Lower lobe of right lung (tissue), 2 donors: ENCODE results near the gene OSBPL3. TPM values are rescaled to one million over a fixed set of nuclear protein-coding genes. Genes with fewer than 3 reads are reported as not detected.
A peak's percentile ranks its signal among the peaks of the same experiment; 100 is the strongest.

Experiments
- ATAC-seq, 2 donors: fragments of 200-7000 bp; cut with Tn5 transposase; one replicate each; pipeline ENCODE4 v1.9.1; 2020 to 2022; ENCODE audit warnings: mild to moderate bottlenecking in 2 of 2, moderate library complexity in 2 of 2
- DNase-seq: peaks from one replicate; pipeline ENCODE4 v3.0.0-alpha.2; 2020
- H3K27ac ChIP-seq: fragments of 200-600 bp; one replicate; pipeline ENCODE4 v1.8.0; 2022
- H3K27me3 ChIP-seq: fragments of 200-600 bp; one replicate; pipeline ENCODE4 v1.8.0; 2022; ENCODE audit warnings: low read depth
- H3K36me3 ChIP-seq: fragments of 200-600 bp; one replicate; pipeline ENCODE4 v1.8.0; 2022; ENCODE audit warnings: mild to moderate bottlenecking
- H3K4me1 ChIP-seq: fragments of 200-600 bp; one replicate; pipeline ENCODE4 v1.8.0; 2022
- H3K4me3 ChIP-seq: fragments of 200-600 bp; one replicate; pipeline ENCODE4 v1.8.0; 2022; ENCODE audit warnings: mild to moderate bottlenecking
- H3K9me3 ChIP-seq: fragments of 200-600 bp; one replicate; pipeline ENCODE4 v1.8.0; 2022
- CTCF ChIP-seq: fragments of 200-600 bp; IDR thresholded peaks from one replicate; pipeline ENCODE4 v1.8.0; 2022; ENCODE audit warnings: antibody characterized with exemption, mild to moderate bottlenecking
- intact Hi-C: fragments of 100-400 bp; cut with DNase I; formaldehyde crosslinking; loops from one replicate; pipeline ENCODE4 v1.11.0; 2022
- total RNA-seq: library from RNA; stranded (reverse); fragmentation: NEBNext Ultra II Directional; extraction: Animal tissue kit (Norgen Biotek cat#: 25700); gene quantifications from one replicate; pipeline ENCODE4 v1.2.1, GENCODE V29; 2021
- donor health status: DM: no; HTN: yes; CAD: no; lungs with severe emphysema.

OSBPL3 gene
- total RNA-seq, 1 donor from 2014 or later: 24.9 TPM

- H3K36me3 ChIP-seq: no peaks in the 10 kb centered on the region
- intact Hi-C loops: no loop called here
- H3K9me3 ChIP-seq: no peaks in the 10 kb centered on the region
- no peak for TF ChIP-seq CTCF
- H3K4me3 ChIP-seq: no peak overlapping the region
- H3K4me1 ChIP-seq: peaks cover 10% of the 10 kb centered on the region
- ATAC-seq (no peak), DNase-seq (no peak)
- H3K27me3 ChIP-seq: no peaks in the 10 kb centered on the region
- no peak overlapping the region for H3K27ac ChIP-seq
Measured at GRCh38 chr7:24899905-24900304, 80.1 kb downstream of the OSBPL3 start.

- peak in 1 of 2 donors; percentile 7 for ATAC-seq
- intact Hi-C loops: no loop called here
Measured at GRCh38 chr7:24899161-24899560, 80.8 kb downstream of the OSBPL3 start.

GRCh38 chr7:24898691-24899090 lies 81.3 kb downstream of the OSBPL3 start:
- TF ChIP-seq CTCF: no peak
- H3K9me3 ChIP-seq: no peaks in the 10 kb centered on the region
- intact Hi-C loops: no loop called here

More at GRCh38 chr7:24899161-24899560, 80.8 kb downstream of the OSBPL3 start:
- H3K4me1 ChIP-seq: peaks cover 10% of the 10 kb centered on the region
- H3K27me3 ChIP-seq: no peaks in the 10 kb centered on the region
- H3K4me3 ChIP-seq: no peak overlapping the region
- TF ChIP-seq CTCF: no peak
- no peaks in the 10 kb centered on the region for H3K9me3 ChIP-seq
- H3K27ac ChIP-seq: no peak overlapping the region
- no peak for DNase-seq
- H3K36me3 ChIP-seq: no peaks in the 10 kb centered on the region

GRCh38 chr7:24896031-24896501 lies 83.9 kb downstream of the OSBPL3 start:
- Histone ChIP-seq H3K36me3 (no peaks in the 10 kb centered on the region), H3K4me1 (peaks cover 10% of the 10 kb centered on the region), H3K27me3 (no peaks in the 10 kb centered on the region), H3K27ac (no peak overlapping the region), H3K4me3 (no peak overlapping the region), H3K9me3 (no peaks in the 10 kb centered on the region)
- TF ChIP-seq CTCF: no peak
- peak; percentile 40 to 52 for ATAC-seq
- intact Hi-C loops: no loop called here
- no peak for DNase-seq

More at GRCh38 chr7:24898691-24899090, 81.3 kb downstream of the OSBPL3 start:
- DNase-seq: no peak
- Histone ChIP-seq H3K4me3 (no peak overlapping the region), H3K36me3 (no peaks in the 10 kb centered on the region), H3K27ac (no peak overlapping the region), H3K4me1 (peaks cover 10% of the 10 kb centered on the region), H3K27me3 (no peaks in the 10 kb centered on the region)
- no peak for ATAC-seq

GRCh38 chr7:24894429-24895221 lies 85.4 kb downstream of the OSBPL3 start:
- peaks cover 10% of the 10 kb centered on the region for H3K4me1 ChIP-seq
- peak in 1 of 2 donors; percentile 36 for ATAC-seq
- H3K4me3 ChIP-seq: no peak overlapping the region
- no peak for TF ChIP-seq CTCF
- no peaks in the 10 kb centered on the region for H3K36me3 ChIP-seq
- no peak for DNase-seq
- intact Hi-C loops: no loop called here
- H3K27me3 ChIP-seq: no peaks in the 10 kb centered on the region
- no peak overlapping the region for H3K27ac ChIP-seq
- H3K9me3 ChIP-seq: no peaks in the 10 kb centered on the region
